ENCODE data around the gene L3MBTL4. TPM values are rescaled to one million over a fixed set of nuclear protein-coding genes. Genes with fewer than 3 reads are reported as not detected.

L3MBTL4 gene
- total RNA-seq, 1 donor from 2014 or later: 0.56 TPM

GRCh38 chr18:6341303-6341702, 73.4 kb downstream of the L3MBTL4 start:
- no peaks in the 10 kb centered on the region for H3K9me3 Mint-ChIP-seq (ENCODE audit: unreplicated experiment)
- H3K36me3 Mint-ChIP-seq (ENCODE audit: low read depth, unreplicated experiment): no peaks in the 10 kb centered on the region
- H3K4me3 Mint-ChIP-seq (ENCODE audit: unreplicated experiment): no peak overlapping the region
- H3K27me3 Mint-ChIP-seq (ENCODE audit: unreplicated experiment): peaks cover 2% of the 10 kb centered on the region
- DNase-seq (ENCODE audit: low spot score): no peak
- no peak overlapping the region for H3K27ac Mint-ChIP-seq (ENCODE audit: unreplicated experiment)
- no peak for TF ChIP-seq CTCF (IDR thresholded peaks at IDR 0.05; ENCODE audit: unreplicated experiment)
- H3K4me1 Mint-ChIP-seq (ENCODE audit: unreplicated experiment): no peaks in the 10 kb centered on the region

GRCh38 chr18:6340121-6340520, 74.6 kb downstream of the L3MBTL4 start:
- no peak for DNase-seq (ENCODE audit: low spot score)
- Mint-ChIP-seq H3K36me3 (ENCODE audit: low read depth, unreplicated experiment) (no peaks in the 10 kb centered on the region), H3K27ac (ENCODE audit: unreplicated experiment) (no peak overlapping the region), H3K4me3 (ENCODE audit: unreplicated experiment) (no peak overlapping the region), H3K4me1 (ENCODE audit: unreplicated experiment) (no peaks in the 10 kb centered on the region), H3K27me3 (ENCODE audit: unreplicated experiment) (peaks cover 2% of the 10 kb centered on the region), H3K9me3 (ENCODE audit: unreplicated experiment) (no peaks in the 10 kb centered on the region)
- no peak for TF ChIP-seq CTCF (IDR thresholded peaks at IDR 0.05; ENCODE audit: unreplicated experiment)

GRCh38 chr18:6336239-6336638, 78.5 kb downstream of the L3MBTL4 start:
- Mint-ChIP-seq H3K4me3 (ENCODE audit: unreplicated experiment) (no peak overlapping the region), H3K27ac (ENCODE audit: unreplicated experiment) (no peak overlapping the region), H3K27me3 (ENCODE audit: unreplicated experiment) (no peaks in the 10 kb centered on the region), H3K4me1 (ENCODE audit: unreplicated experiment) (no peaks in the 10 kb centered on the region), H3K9me3 (ENCODE audit: unreplicated experiment) (no peaks in the 10 kb centered on the region), H3K36me3 (ENCODE audit: low read depth, unreplicated experiment) (no peaks in the 10 kb centered on the region)
- TF ChIP-seq CTCF (IDR thresholded peaks at IDR 0.05; ENCODE audit: unreplicated experiment): no peak
- DNase-seq (ENCODE audit: low spot score): no peak

- no peaks in the 10 kb centered on the region for H3K4me1 Mint-ChIP-seq (ENCODE audit: unreplicated experiment)
- no peaks in the 10 kb centered on the region for H3K36me3 Mint-ChIP-seq (ENCODE audit: low read depth, unreplicated experiment)
These were observed 80.7 kb downstream of the L3MBTL4 start for GRCh38 chr18:6333981-6334380.

GRCh38 chr18:6331872-6332271, 82.8 kb downstream of the L3MBTL4 start:
- Mint-ChIP-seq H3K9me3 (ENCODE audit: unreplicated experiment) (no peaks in the 10 kb centered on the region), H3K4me1 (ENCODE audit: unreplicated experiment) (no peaks in the 10 kb centered on the region), H3K4me3 (ENCODE audit: unreplicated experiment) (no peak overlapping the region), H3K36me3 (ENCODE audit: low read depth, unreplicated experiment) (no peaks in the 10 kb centered on the region), H3K27me3 (ENCODE audit: unreplicated experiment) (no peaks in the 10 kb centered on the region), H3K27ac (ENCODE audit: unreplicated experiment) (no peak overlapping the region)
- TF ChIP-seq CTCF (IDR thresholded peaks at IDR 0.05; ENCODE audit: unreplicated experiment): no peak
- no peak for DNase-seq (ENCODE audit: low spot score)

More at GRCh38 chr18:6333981-6334380, 80.7 kb downstream of the L3MBTL4 start:
- Mint-ChIP-seq H3K4me3 (ENCODE audit: unreplicated experiment) (no peak overlapping the region), H3K27me3 (ENCODE audit: unreplicated experiment) (no peaks in the 10 kb centered on the region), H3K9me3 (ENCODE audit: unreplicated experiment) (no peaks in the 10 kb centered on the region), H3K27ac (ENCODE audit: unreplicated experiment) (no peak overlapping the region)
- no peak for DNase-seq (ENCODE audit: low spot score)
- TF ChIP-seq CTCF (IDR thresholded peaks at IDR 0.05; ENCODE audit: unreplicated experiment): no peak
